Measurements from ENCODE around the gene CHDH. TPM values are rescaled to one million over a fixed set of nuclear protein-coding genes. Genes with fewer than 3 reads are reported as not detected.
A peak's percentile ranks its signal among the peaks of the same experiment; 100 is the strongest.

The CHDH gene
- total RNA-seq, 1 donor from 2014 or later, result 1.0 TPM

DNA sequence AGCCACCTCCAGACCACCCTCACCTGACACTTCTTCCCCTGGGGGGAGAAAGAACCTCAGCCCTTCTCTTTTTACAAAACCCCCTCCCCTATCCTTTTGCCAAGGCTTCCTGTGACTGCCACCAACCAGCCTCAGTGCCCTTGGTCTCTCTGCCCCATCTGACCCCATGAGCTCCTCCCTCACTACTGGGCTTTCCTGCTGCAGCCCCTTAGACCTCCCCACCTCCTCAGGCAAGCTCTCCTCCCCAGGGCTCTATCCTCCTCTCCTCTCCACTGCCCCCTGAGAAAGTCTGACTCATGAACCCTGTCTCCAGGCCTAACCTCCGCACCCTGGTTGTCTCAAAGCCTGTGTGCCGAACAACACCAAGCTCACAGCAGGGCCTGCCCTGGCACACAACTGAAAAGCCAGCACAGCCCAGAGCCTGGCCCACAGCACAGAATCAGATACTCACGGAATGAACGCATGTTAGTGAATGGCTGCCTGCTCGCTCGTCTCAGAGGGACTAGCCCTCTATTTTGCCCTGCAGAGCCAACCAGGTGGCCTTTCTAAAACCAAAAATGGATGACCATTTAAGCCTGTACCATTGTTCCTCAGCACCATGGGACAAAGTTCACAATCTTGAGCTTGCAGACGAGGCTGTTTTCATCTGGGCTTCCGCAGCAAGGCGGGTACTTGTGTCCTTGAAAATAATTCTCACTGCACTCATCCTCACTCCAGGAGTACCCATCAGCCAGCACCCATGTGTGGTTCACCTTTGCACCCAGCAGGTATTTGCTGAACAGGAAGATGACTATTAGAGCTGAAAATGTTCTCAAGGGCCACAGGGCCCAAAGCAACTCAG lies 1.7 kb downstream of the CHDH start:
- DNase-seq (ENCODE audit: low spot score), result no peak
- Mint-ChIP-seq H3K27ac (ENCODE audit: unreplicated experiment) (no peak overlapping the region), H3K4me3 (ENCODE audit: unreplicated experiment) (peak overlapping the region; percentile 71), H3K27me3 (ENCODE audit: unreplicated experiment) (peaks cover 13% of the 10 kb centered on the region), H3K9me3 (ENCODE audit: unreplicated experiment) (no peaks in the 10 kb centered on the region), H3K36me3 (ENCODE audit: low read depth, unreplicated experiment) (no peaks in the 10 kb centered on the region), H3K4me1 (ENCODE audit: unreplicated experiment) (peaks cover 3% of the 10 kb centered on the region)
- TF ChIP-seq, protein P1, sequence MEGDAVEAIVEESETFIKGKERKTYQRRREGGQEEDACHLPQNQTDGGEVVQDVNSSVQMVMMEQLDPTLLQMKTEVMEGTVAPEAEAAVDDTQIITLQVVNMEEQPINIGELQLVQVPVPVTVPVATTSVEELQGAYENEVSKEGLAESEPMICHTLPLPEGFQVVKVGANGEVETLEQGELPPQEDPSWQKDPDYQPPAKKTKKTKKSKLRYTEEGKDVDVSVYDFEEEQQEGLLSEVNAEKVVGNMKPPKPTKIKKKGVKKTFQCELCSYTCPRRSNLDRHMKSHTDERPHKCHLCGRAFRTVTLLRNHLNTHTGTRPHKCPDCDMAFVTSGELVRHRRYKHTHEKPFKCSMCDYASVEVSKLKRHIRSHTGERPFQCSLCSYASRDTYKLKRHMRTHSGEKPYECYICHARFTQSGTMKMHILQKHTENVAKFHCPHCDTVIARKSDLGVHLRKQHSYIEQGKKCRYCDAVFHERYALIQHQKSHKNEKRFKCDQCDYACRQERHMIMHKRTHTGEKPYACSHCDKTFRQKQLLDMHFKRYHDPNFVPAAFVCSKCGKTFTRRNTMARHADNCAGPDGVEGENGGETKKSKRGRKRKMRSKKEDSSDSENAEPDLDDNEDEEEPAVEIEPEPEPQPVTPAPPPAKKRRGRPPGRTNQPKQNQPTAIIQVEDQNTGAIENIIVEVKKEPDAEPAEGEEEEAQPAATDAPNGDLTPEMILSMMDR (IDR thresholded peaks at IDR 0.05; ENCODE audit: unreplicated experiment), result no peak

DNA sequence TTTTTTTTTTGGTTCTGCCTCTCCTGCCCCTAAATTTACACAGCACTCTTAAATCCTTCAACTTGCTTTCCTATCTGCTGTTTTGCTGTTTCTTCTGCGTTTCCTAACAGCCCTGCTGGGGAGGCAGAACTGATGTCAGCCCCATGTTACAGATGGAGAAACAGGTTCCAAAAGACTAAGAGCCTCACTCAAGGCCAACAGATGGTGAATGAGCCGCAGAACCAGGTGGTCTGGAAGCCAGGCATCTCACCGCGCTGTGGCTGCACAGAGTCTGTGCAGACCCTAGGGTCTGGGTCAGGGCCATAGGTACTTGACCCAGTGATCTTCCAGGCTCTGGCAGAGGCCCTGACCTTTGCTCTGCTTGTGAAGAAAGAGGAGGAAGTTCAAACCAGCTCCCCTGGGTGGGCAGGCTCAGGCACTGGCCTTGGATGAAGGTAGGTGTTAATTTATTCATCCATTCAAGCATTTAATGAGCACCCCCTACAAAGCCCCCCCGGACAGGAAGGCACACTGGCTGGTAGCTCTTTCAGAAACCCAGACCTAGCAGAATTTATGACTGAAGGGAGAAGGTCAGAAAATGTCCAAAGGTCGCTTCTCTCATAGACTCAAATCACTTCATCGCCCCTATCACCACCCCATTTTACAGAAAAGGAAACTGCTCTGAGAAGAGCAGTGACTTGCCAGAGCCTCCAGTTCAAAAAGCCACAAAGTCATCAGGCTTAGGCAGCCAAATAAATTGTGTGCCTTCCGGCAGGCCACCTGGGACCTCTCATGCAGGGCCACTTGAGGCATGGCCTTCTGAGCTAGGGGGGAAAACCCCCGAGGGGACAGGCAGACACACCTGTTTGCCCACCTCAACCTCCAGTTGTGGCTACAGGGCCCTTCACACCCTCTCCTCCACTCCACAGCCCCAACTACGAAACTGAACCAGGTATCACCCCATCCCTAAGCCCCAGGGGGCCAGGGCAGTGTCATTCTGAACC lies 2.7 kb downstream of the CHDH start:
- H3K27me3 Mint-ChIP-seq (ENCODE audit: unreplicated experiment), result peaks cover 13% of the 10 kb centered on the region
- H3K36me3 Mint-ChIP-seq (ENCODE audit: low read depth, unreplicated experiment), result no peaks in the 10 kb centered on the region
- peaks cover 3% of the 10 kb centered on the region for H3K4me1 Mint-ChIP-seq (ENCODE audit: unreplicated experiment)
- TF ChIP-seq, protein P1 (IDR thresholded peaks at IDR 0.05; ENCODE audit: unreplicated experiment), result no peak
- DNase-seq (ENCODE audit: low spot score), result no peak
- H3K4me3 Mint-ChIP-seq (ENCODE audit: unreplicated experiment), result no peak overlapping the region
- H3K27ac Mint-ChIP-seq (ENCODE audit: unreplicated experiment), result no peak overlapping the region
- no peaks in the 10 kb centered on the region for H3K9me3 Mint-ChIP-seq (ENCODE audit: unreplicated experiment)

DNA sequence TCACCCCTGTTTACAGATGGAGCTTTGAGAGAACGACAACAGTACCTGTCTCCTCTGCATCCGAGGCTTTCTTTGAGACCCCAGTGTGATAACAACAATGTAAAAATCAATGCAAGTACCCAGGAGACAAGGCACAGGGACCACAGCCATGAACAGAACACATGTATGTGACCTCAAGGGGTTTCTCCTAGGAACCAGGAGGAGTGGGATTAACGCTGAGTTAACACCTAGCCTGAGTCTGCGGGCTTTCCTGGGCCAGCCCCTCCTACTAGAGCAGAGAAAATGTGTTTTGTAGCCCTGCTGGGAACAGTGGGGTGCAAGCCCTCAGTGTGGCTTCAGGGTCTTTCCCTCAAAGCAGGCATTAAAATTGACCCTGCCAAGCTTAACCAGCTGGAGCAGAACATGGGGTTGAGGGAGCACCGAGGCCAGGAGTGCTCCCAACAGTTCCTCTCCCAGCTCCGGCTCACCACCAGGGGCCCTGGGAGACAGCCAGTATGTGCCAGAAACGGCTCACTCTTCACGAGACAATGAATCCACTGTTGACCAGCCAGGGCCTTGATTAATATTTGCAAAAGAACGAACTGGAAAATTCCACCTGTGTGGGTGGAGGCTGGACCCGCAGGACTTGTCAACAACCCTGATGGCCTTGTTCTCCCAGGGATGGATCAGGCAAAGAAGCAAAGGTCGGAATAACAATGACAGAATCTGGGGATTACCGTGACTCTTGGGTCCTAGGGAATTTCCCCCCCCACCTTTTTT lies 3.6 kb downstream of the CHDH start:
- DNase-seq (ENCODE audit: low spot score), result no peak
- Mint-ChIP-seq H3K4me1 (ENCODE audit: unreplicated experiment) (peaks cover 3% of the 10 kb centered on the region), H3K9me3 (ENCODE audit: unreplicated experiment) (no peaks in the 10 kb centered on the region), H3K27ac (ENCODE audit: unreplicated experiment) (no peak overlapping the region), H3K36me3 (ENCODE audit: low read depth, unreplicated experiment) (no peaks in the 10 kb centered on the region), H3K27me3 (ENCODE audit: unreplicated experiment) (peaks cover 13% of the 10 kb centered on the region), H3K4me3 (ENCODE audit: unreplicated experiment) (no peak overlapping the region)
- TF ChIP-seq, protein P1 (IDR thresholded peaks at IDR 0.05; ENCODE audit: unreplicated experiment), result no peak

DNA sequence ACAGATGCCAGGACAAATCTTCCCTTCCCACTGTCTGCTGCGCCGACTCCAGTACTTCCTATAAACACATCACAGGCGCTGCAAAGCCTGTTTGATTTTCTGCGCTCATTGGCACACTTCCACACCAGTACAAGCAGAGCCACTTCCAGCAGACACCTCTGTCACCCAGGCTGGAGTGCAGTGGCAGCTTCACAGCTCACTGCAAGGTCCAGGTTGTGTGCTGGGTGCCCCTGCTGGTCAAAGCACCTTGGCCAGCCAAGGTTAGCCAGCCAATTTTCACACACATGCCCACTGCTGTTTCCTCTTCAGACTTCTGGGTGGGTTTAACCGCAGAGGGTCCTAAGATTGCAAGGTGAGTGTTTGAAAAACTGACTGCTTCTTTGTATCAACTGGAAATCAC lies 4.9 kb downstream of the CHDH start:
- no peak for DNase-seq (ENCODE audit: low spot score)
- H3K4me1 Mint-ChIP-seq (ENCODE audit: unreplicated experiment), result no peaks in the 10 kb centered on the region
- no peak overlapping the region for H3K27ac Mint-ChIP-seq (ENCODE audit: unreplicated experiment)
- no peak overlapping the region for H3K4me3 Mint-ChIP-seq (ENCODE audit: unreplicated experiment)
- peaks cover 8% of the 10 kb centered on the region for H3K27me3 Mint-ChIP-seq (ENCODE audit: unreplicated experiment)
- TF ChIP-seq, protein P1 (IDR thresholded peaks at IDR 0.05; ENCODE audit: unreplicated experiment), result no peak
- no peaks in the 10 kb centered on the region for H3K9me3 Mint-ChIP-seq (ENCODE audit: unreplicated experiment)
- no peaks in the 10 kb centered on the region for H3K36me3 Mint-ChIP-seq (ENCODE audit: low read depth, unreplicated experiment)

Measured in endothelial cell (in vitro differentiated cells).